GM12878 (cell line): Measurements from ENCODE around the gene SSR1. TPM values are rescaled to one million over a fixed set of nuclear protein-coding genes. Genes with fewer than 3 reads are reported as not detected.

Experiments
- BMI1 ChIP-seq: fragments of 450-650 bp; IDR thresholded peaks from 2 replicates; pipeline ENCODE4 v1.6.1; 2016; ENCODE audit warnings: mild to moderate bottlenecking, moderate library complexity, borderline replicate concordance
- DPF2 ChIP-seq: fragments of 450-650 bp; IDR thresholded peaks from 2 replicates; pipeline ENCODE4 v1.6.1; 2017; ENCODE audit warnings: mild to moderate bottlenecking
- FOXK2 ChIP-seq: fragments of 450-650 bp; IDR thresholded peaks from 2 replicates; pipeline ENCODE4 v1.6.1; 2017; ENCODE audit warnings: mild to moderate bottlenecking, moderate library complexity
- JUND ChIP-seq: IDR thresholded peaks from 2 replicates; pipeline ENCODE4 v1.6.1; 2012; ENCODE audit warnings: low read depth, mild to moderate bottlenecking, low read length, improper control_type of control experiment, moderate library complexity
- MXI1 ChIP-seq: fragments of 150-350 bp; IDR thresholded peaks from 2 replicates; pipeline ENCODE4 v1.6.1; 2011; ENCODE audit warnings: low read depth, mild to moderate bottlenecking, inconsistent platforms, low read length, improper control_type of control experiment
- RAD51 ChIP-seq: fragments of 450-650 bp; IDR thresholded peaks from 2 replicates; pipeline ENCODE4 v1.6.1; 2016; ENCODE audit warnings: moderate library complexity, mild to moderate bottlenecking, inconsistent platforms
- RBBP5 ChIP-seq: fragments of 200-600 bp; sonication (generic); conservative IDR thresholded peaks from 2 replicates; pipeline ENCODE4 v1.6.1; 2016
- SMC3 ChIP-seq: IDR thresholded peaks from 2 replicates; pipeline ENCODE4 v1.6.1; 2011; ENCODE audit warnings: low read length, improper control_type of control experiment, borderline replicate concordance
- WRNIP1 ChIP-seq: IDR thresholded peaks from 2 replicates; pipeline ENCODE4 v1.6.1; 2011; ENCODE audit warnings: low read depth, low read length, improper control_type of control experiment, borderline replicate concordance
- ZBED1 ChIP-seq: IDR thresholded peaks from 2 replicates; pipeline ENCODE4 v1.6.1; 2016; ENCODE audit warnings: borderline replicate concordance
- ZNF384 ChIP-seq: IDR thresholded peaks from 2 replicates; pipeline ENCODE4 v1.6.1; 2012; ENCODE audit warnings: low read depth, mild to moderate bottlenecking, low read length, improper control_type of control experiment, borderline replicate concordance
- polyA plus RNA-seq, 11 experiments: library from polyadenylated mRNA; depleted of rRNA in 4 of 11; unstranded in 6 of 11; stranded (reverse) in 5 of 11; fragments of >200 nt; fragmentation: Nextera tagmentation in 4 of 11; fragmentation: Illumina TruSeq in 1 of 11; extraction: Ambion mirVana in 4 of 11; extraction: Trizol in 1 of 11; gene quantifications; 1 replicate in 1 of 11; 2 replicates in 10 of 11; pipeline versions ENCODE4 v1.2.1 to v1.2.3, GENCODE V29; 2011 to 2016; ENCODE audit warnings: inconsistent platforms in 2 of 11, missing spikeins in 2 of 11, low read depth in 1 of 11
- total RNA-seq, 4 experiments: library from RNA; depleted of rRNA in 3 of 4; stranded (reverse); fragments of >200 nt in 3 of 4; fragmentation: Illumina TruSeq in 1 of 4; extraction: Trizol in 1 of 4; gene quantifications; 2 replicates each; pipeline versions ENCODE4 v1.2.1 to v1.2.3, GENCODE V29; 2013 to 2021
- TF ChIP-seq, protein P1 (sequence below): fragments of 450-650 bp; IDR thresholded peaks from 2 replicates; pipeline ENCODE4 v1.6.1; 2017; ENCODE audit warnings: antibody characterized with exemption, mild to moderate bottlenecking, moderate library complexity
- TF ChIP-seq, protein P2 (sequence below): fragments of 450-650 bp; IDR thresholded peaks from 2 replicates; pipeline ENCODE4 v1.6.1; 2016; ENCODE audit warnings: mild to moderate bottlenecking
- TF ChIP-seq, protein P3 (sequence below): fragments of 450-650 bp; IDR thresholded peaks from 2 replicates; pipeline ENCODE4 v1.6.1; 2017; ENCODE audit warnings: low read depth, mild to moderate bottlenecking, moderate library complexity
- TF ChIP-seq, protein P4 (sequence below): IDR thresholded peaks from 2 replicates; pipeline ENCODE4 v1.6.1; 2011; ENCODE audit warnings: low read depth, mild to moderate bottlenecking, low read length, moderate library complexity, borderline replicate concordance; ENCODE audit errors: extremely low read depth
- TF ChIP-seq, protein P5 (sequence below): fragments of 450-650 bp; IDR thresholded peaks from 2 replicates; pipeline ENCODE4 v1.6.1; 2016; ENCODE audit warnings: mild to moderate bottlenecking, moderate library complexity, borderline replicate concordance
- TF ChIP-seq, protein P6 (sequence below): fragments of 450-650 bp; IDR thresholded peaks from 2 replicates; pipeline ENCODE4 v1.6.1; 2014; ENCODE audit warnings: mild to moderate bottlenecking

Gene SSR1
- total and polyA plus RNA-seq, 10 of the 15 experiments (the other 5 are each of a cell fraction or from before 2014, with no cell fraction given): 42.0 to 209 (median 128) TPM

DNA sequence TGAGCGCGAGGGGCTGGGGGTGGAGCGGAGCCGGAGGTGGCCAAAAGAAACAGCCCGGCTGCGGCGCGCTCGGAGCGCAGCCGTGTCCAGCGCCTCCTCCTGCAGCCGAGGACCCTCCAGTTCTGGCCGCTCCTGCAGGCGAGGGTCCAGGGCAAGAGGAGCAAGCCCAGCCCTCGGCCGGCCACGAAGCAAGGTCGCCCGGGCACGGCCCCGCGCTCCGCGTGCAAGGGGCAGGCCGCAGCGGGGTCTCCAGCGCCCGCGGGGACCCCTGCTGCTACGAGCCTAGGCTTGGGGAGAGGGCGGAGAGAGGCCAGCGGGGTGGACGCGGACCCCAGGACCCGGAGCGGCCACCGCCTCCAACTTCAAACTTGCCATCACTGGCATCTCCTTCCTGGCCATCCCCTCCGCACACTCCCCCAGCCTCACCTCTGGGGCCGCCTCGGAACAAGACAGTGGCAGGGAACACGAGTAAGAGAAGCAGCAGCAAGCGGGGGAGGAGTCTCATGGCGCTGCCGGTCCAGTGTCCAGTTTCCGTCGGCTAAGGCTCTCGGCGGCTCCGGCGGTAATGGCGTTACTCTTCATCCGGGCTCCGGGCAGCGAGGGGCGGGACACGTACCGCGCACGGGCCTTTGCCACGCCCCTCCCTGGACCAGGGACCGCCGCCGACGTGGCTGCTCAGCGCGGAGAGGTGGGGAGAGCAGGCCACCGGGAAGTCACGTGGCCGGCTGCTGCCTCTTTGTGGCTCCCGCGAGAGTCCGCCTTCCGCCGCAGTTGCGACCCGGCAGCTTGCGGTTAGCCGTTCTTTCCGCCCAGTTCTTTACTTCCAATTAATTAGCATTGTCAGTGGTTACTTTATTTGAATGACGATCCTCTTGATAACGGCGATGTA is at the start of gene SSR1 (continued):
- TF ChIP-seq, protein P1, sequence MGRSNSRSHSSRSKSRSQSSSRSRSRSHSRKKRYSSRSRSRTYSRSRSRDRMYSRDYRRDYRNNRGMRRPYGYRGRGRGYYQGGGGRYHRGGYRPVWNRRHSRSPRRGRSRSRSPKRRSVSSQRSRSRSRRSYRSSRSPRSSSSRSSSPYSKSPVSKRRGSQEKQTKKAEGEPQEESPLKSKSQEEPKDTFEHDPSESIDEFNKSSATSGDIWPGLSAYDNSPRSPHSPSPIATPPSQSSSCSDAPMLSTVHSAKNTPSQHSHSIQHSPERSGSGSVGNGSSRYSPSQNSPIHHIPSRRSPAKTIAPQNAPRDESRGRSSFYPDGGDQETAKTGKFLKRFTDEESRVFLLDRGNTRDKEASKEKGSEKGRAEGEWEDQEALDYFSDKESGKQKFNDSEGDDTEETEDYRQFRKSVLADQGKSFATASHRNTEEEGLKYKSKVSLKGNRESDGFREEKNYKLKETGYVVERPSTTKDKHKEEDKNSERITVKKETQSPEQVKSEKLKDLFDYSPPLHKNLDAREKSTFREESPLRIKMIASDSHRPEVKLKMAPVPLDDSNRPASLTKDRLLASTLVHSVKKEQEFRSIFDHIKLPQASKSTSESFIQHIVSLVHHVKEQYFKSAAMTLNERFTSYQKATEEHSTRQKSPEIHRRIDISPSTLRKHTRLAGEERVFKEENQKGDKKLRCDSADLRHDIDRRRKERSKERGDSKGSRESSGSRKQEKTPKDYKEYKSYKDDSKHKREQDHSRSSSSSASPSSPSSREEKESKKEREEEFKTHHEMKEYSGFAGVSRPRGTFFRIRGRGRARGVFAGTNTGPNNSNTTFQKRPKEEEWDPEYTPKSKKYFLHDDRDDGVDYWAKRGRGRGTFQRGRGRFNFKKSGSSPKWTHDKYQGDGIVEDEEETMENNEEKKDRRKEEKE: no peak
- TF ChIP-seq, protein P2, sequence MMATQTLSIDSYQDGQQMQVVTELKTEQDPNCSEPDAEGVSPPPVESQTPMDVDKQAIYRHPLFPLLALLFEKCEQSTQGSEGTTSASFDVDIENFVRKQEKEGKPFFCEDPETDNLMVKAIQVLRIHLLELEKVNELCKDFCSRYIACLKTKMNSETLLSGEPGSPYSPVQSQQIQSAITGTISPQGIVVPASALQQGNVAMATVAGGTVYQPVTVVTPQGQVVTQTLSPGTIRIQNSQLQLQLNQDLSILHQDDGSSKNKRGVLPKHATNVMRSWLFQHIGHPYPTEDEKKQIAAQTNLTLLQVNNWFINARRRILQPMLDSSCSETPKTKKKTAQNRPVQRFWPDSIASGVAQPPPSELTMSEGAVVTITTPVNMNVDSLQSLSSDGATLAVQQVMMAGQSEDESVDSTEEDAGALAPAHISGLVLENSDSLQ: peak; percentile 76
- TF ChIP-seq MXI1 (peak; percentile 86), RBBP5 (no peak), ZBED1 (no peak), ZNF384 (no peak), WRNIP1 (no peak), JUND (no peak), SMC3 (no peak), DPF2 (peak; percentile 67; the same call in 1 of the 2 replicates), BMI1 (no peak), FOXK2 (peak; percentile 46; the same call in 1 of the 2 replicates), RAD51 (peak; percentile 97)
- TF ChIP-seq, protein P3, sequence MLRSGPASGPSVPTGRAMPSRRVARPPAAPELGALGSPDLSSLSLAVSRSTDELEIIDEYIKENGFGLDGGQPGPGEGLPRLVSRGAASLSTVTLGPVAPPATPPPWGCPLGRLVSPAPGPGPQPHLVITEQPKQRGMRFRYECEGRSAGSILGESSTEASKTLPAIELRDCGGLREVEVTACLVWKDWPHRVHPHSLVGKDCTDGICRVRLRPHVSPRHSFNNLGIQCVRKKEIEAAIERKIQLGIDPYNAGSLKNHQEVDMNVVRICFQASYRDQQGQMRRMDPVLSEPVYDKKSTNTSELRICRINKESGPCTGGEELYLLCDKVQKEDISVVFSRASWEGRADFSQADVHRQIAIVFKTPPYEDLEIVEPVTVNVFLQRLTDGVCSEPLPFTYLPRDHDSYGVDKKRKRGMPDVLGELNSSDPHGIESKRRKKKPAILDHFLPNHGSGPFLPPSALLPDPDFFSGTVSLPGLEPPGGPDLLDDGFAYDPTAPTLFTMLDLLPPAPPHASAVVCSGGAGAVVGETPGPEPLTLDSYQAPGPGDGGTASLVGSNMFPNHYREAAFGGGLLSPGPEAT: peak; percentile 53
- TF ChIP-seq, protein P4, sequence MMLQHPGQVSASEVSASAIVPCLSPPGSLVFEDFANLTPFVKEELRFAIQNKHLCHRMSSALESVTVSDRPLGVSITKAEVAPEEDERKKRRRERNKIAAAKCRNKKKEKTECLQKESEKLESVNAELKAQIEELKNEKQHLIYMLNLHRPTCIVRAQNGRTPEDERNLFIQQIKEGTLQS: peak; percentile 70; the same call in 1 of the 2 replicates
- TF ChIP-seq, protein P5, sequence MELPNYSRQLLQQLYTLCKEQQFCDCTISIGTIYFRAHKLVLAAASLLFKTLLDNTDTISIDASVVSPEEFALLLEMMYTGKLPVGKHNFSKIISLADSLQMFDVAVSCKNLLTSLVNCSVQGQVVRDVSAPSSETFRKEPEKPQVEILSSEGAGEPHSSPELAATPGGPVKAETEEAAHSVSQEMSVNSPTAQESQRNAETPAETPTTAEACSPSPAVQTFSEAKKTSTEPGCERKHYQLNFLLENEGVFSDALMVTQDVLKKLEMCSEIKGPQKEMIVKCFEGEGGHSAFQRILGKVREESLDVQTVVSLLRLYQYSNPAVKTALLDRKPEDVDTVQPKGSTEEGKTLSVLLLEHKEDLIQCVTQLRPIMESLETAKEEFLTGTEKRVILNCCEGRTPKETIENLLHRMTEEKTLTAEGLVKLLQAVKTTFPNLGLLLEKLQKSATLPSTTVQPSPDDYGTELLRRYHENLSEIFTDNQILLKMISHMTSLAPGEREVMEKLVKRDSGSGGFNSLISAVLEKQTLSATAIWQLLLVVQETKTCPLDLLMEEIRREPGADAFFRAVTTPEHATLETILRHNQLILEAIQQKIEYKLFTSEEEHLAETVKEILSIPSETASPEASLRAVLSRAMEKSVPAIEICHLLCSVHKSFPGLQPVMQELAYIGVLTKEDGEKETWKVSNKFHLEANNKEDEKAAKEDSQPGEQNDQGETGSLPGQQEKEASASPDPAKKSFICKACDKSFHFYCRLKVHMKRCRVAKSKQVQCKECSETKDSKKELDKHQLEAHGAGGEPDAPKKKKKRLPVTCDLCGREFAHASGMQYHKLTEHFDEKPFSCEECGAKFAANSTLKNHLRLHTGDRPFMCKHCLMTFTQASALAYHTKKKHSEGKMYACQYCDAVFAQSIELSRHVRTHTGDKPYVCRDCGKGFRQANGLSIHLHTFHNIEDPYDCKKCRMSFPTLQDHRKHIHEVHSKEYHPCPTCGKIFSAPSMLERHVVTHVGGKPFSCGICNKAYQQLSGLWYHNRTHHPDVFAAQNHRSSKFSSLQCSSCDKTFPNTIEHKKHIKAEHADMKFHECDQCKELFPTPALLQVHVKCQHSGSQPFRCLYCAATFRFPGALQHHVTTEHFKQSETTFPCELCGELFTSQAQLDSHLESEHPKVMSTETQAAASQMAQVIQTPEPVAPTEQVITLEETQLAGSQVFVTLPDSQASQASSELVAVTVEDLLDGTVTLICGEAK: peak; percentile 67; the same call in 1 of the 2 replicates
- TF ChIP-seq, protein P6, sequence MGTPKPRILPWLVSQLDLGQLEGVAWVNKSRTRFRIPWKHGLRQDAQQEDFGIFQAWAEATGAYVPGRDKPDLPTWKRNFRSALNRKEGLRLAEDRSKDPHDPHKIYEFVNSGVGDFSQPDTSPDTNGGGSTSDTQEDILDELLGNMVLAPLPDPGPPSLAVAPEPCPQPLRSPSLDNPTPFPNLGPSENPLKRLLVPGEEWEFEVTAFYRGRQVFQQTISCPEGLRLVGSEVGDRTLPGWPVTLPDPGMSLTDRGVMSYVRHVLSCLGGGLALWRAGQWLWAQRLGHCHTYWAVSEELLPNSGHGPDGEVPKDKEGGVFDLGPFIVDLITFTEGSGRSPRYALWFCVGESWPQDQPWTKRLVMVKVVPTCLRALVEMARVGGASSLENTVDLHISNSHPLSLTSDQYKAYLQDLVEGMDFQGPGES: no peak
